ENCODE results near the gene ZNF844.

DNA sequence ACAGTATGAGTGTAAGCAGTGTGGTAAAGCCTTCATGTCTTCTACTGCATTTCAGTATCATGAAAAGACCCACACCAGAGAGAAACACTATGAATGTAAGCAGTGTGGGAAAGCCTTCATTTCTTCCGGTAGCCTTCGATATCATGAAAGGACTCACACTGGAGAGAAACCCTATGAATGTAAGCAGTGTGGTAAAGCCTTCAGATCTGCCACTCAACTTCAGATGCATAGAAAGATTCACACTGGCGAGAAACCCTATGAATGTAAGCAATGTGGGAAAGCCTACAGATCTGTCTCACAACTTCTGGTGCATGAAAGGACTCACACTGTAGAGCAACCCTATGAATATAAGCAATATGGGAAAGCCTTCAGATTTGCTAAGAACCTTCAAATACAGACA is 12.8 kb downstream of the ZNF844 start:
- TF ChIP-seq POLR2AphosphoS2 (IDR thresholded peaks at IDR 0.05; ENCODE audit: low read depth, low read length): no peak
- TF ChIP-seq, protein P1, sequence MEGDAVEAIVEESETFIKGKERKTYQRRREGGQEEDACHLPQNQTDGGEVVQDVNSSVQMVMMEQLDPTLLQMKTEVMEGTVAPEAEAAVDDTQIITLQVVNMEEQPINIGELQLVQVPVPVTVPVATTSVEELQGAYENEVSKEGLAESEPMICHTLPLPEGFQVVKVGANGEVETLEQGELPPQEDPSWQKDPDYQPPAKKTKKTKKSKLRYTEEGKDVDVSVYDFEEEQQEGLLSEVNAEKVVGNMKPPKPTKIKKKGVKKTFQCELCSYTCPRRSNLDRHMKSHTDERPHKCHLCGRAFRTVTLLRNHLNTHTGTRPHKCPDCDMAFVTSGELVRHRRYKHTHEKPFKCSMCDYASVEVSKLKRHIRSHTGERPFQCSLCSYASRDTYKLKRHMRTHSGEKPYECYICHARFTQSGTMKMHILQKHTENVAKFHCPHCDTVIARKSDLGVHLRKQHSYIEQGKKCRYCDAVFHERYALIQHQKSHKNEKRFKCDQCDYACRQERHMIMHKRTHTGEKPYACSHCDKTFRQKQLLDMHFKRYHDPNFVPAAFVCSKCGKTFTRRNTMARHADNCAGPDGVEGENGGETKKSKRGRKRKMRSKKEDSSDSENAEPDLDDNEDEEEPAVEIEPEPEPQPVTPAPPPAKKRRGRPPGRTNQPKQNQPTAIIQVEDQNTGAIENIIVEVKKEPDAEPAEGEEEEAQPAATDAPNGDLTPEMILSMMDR (IDR thresholded peaks at IDR 0.05 in 2 of 3, conservative IDR thresholded peaks at IDR 0.05 in 1 of 3; ENCODE audit: control insufficient read depth in 2 of 3, extremely low read depth in 1 of 3, insufficient read depth in 1 of 3, low read depth in 3 of 3, low read length in 3 of 3): no peak
- no peak for TF ChIP-seq NRF1 (conservative IDR thresholded peaks at IDR 0.05; ENCODE audit: low read depth, low read length)
- TF ChIP-seq HDGF (IDR thresholded peaks at IDR 0.05): no peak
